Neutrophil (primary cell): Measurements from ENCODE around the gene SSR1.

Experiments
- H3K27ac ChIP-seq: fragments of 200-600 bp; sonication (generic); 2 replicates; pipeline ENCODE4 v1.5.1; 2016; ENCODE audit warnings: mild to moderate bottlenecking, moderate library complexity
- H3K27me3 ChIP-seq: fragments of 200-600 bp; sonication (generic); 2 replicates; pipeline ENCODE4 v1.6.0; 2016; ENCODE audit warnings: mild to moderate bottlenecking
- H3K36me3 ChIP-seq: fragments of 200-600 bp; sonication (generic); 2 replicates; pipeline ENCODE4 v1.5.1; 2017
- H3K4me1 ChIP-seq, 2 experiments: fragments of 200-600 bp in 1 of 2; sonication (generic) in 1 of 2; 1 replicate in 1 of 2; 2 replicates in 1 of 2; pipeline versions ENCODE4 v1.5.1 to v1.6.1; 2013 to 2016; ENCODE audit warnings: low read depth in 1 of 2, low read length in 1 of 2, mild to moderate bottlenecking in 1 of 2, moderate library complexity in 1 of 2; ENCODE audit not compliant: control insufficient read depth in 1 of 2, insufficient read depth in 1 of 2
- H3K4me3 ChIP-seq, 2 experiments: fragments of 200-600 bp in 1 of 2; sonication (generic) in 1 of 2; 1 replicate in 1 of 2; 2 replicates in 1 of 2; pipeline ENCODE4 v1.5.1; 2013 to 2016; ENCODE audit warnings: low read depth in 1 of 2, low read length in 1 of 2, mild to moderate bottlenecking in 1 of 2, moderate library complexity in 1 of 2
- H3K9me3 ChIP-seq: fragments of 200-600 bp; sonication (generic); 2 replicates; pipeline ENCODE4 v1.5.1; 2016
- TF ChIP-seq, protein P1 (sequence below): fragments of 200-600 bp; sonication (generic); IDR thresholded peaks from 2 replicates; pipeline ENCODE4 v1.5.1; 2016; ENCODE audit warnings: antibody characterized with exemption

Gene SSR1

DNA sequence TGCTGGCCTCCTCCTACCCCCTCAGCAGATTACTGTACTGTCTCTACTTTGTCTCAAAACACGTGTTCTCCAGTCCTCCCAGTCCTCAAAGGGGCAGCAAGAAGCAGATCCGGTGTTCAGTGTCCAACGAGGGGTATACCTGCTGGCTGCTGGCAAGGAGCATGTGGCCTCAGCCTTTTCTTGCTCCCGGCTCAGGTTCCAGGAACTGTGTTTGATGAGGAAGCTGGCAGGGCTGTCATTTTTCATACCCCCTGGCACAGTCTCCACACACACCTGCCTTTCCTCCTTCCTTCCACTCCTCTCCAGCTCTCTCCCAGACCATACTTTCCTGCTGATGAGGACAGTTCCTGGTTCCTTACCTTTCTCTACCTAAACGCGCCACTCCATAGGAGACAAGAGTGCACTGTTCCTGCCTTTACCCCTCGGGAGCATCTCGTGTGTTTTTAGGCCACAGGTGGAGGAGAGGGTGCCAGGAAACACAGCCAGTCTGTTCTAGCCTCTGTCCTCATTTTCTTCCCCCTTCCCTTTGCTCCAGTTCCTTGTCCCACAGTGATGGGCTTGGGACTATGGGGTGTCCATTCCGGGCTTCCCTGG is 77.2 kb downstream of the SSR1 start:
- Histone ChIP-seq H3K4me3 (no peak overlapping the region), H3K36me3 (peaks cover 48% of the 10 kb centered on the region), H3K27ac (no peak overlapping the region), H3K9me3 (no peaks in the 10 kb centered on the region), H3K4me1 (no peaks in the 10 kb centered on the region), H3K27me3 (no peaks in the 10 kb centered on the region)
- TF ChIP-seq, protein P1, sequence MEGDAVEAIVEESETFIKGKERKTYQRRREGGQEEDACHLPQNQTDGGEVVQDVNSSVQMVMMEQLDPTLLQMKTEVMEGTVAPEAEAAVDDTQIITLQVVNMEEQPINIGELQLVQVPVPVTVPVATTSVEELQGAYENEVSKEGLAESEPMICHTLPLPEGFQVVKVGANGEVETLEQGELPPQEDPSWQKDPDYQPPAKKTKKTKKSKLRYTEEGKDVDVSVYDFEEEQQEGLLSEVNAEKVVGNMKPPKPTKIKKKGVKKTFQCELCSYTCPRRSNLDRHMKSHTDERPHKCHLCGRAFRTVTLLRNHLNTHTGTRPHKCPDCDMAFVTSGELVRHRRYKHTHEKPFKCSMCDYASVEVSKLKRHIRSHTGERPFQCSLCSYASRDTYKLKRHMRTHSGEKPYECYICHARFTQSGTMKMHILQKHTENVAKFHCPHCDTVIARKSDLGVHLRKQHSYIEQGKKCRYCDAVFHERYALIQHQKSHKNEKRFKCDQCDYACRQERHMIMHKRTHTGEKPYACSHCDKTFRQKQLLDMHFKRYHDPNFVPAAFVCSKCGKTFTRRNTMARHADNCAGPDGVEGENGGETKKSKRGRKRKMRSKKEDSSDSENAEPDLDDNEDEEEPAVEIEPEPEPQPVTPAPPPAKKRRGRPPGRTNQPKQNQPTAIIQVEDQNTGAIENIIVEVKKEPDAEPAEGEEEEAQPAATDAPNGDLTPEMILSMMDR: no peak

DNA sequence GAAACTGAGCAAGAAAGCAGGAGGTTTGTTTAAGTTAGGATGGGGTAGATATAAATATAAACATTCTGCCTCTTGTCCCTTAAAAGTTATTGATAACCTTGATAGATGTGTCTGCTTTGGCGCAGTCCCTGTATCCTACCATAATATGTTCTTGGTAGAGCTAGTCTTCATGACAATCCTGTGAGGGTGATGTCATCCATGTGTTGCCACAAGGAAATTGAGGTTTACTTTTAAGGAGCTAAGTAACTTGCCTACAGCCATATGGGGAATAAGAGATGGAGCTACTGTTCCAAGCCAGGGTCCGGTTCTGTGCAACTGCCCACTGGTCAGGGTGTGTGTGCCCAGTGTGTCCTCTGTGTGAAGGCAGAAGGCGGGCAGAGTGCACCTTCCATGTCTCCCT is 78.5 kb downstream of the SSR1 start:
- Histone ChIP-seq H3K27ac (no peak overlapping the region), H3K27me3 (no peaks in the 10 kb centered on the region), H3K4me3 (no peak overlapping the region), H3K36me3 (peaks cover 52% of the 10 kb centered on the region), H3K9me3 (no peaks in the 10 kb centered on the region), H3K4me1 (no peaks in the 10 kb centered on the region)
- TF ChIP-seq, protein P1: no peak

DNA sequence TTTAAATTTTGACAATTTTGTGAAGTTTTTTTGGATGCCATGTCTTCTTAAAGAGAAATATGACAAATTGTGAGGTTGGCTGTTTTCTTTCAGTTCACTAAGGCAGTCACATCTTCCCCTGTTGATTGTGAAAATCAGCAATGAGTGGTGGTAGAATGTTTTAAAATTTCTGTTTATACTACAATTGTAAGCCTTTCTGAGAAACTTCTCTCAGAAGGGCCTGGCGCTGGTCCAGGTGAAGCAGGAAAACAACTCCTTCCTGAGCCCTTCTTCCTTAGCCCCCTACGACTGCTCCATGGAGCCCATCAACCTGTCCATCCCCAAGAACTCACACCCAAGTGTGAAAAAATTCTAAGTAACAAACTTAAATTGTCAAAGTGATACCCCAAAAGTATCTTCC is 80.6 kb downstream of the SSR1 start:
- H3K36me3 ChIP-seq: peaks cover 68% of the 10 kb centered on the region
- H3K9me3 ChIP-seq: no peaks in the 10 kb centered on the region
- H3K4me1 ChIP-seq: no peaks in the 10 kb centered on the region
- no peak overlapping the region for H3K27ac ChIP-seq
- H3K4me3 ChIP-seq: no peak overlapping the region
- no peaks in the 10 kb centered on the region for H3K27me3 ChIP-seq
- TF ChIP-seq, protein P1: no peak

DNA sequence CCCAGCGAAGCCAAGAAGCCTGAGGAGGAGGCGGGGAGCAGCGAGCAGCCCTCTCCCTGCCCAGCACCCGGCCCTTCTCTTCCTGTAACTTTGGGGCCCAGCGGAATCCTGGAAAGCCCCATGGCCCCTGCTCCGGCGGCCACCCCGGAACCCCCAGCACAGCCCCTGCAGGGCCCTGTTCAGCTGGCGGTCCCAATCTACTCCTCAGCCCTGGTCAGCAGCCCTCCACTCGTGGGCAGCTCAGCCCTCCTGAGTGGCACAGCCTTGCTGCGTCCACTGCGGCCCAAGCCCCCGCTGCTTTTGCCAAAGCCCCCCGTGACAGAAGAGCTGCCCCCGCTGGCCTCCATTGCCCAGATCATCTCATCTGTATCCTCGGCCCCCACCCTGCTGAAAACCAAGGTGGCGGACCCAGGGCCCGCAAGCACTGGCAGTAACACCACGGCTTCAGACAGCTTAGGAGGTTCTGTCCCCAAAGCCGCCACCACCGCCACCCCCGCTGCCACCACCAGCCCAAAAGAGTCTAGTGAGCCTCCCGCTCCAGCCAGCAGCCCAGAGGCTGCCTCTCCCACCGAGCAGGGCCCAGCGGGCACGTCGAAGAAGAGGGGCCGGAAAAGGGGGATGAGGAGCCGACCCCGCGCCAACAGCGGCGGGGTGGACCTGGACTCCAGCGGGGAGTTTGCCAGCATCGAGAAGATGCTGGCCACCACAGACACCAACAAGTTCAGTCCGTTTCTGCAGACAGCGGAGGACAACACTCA is 81.9 kb downstream of the SSR1 start:
- Histone ChIP-seq H3K4me3 (no peak overlapping the region), H3K27me3 (no peaks in the 10 kb centered on the region), H3K4me1 (no peaks in the 10 kb centered on the region), H3K27ac (no peak overlapping the region), H3K36me3 (peaks cover 78% of the 10 kb centered on the region), H3K9me3 (no peaks in the 10 kb centered on the region)
- TF ChIP-seq, protein P1: no peak

DNA sequence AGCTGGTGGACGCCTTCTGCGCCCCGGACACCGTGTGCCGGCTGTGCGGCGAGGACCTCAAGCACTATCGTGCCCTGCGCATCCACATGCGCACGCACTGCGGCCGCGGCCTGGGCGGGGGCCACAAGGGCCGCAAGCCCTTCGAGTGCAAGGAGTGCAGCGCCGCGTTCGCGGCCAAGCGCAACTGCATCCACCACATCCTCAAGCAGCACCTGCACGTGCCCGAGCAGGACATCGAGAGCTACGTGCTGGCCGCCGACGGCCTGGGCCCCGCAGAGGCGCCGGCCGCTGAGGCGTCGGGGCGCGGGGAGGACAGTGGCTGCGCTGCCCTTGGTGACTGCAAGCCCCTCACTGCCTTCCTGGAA is 82.7 kb downstream of the SSR1 start:
- no peak overlapping the region for H3K27ac ChIP-seq
- H3K4me1 ChIP-seq: no peaks in the 10 kb centered on the region
- no peak overlapping the region for H3K4me3 ChIP-seq
- H3K36me3 ChIP-seq: peaks cover 83% of the 10 kb centered on the region
- H3K27me3 ChIP-seq: no peaks in the 10 kb centered on the region
- H3K9me3 ChIP-seq: no peaks in the 10 kb centered on the region
- TF ChIP-seq, protein P1: no peak
